Glutamatergic neuron (in vitro differentiated cells): ENCODE data around the gene PCBD2. TPM values are rescaled to one million over a fixed set of nuclear protein-coding genes. Genes with fewer than 3 reads are reported as not detected.

ENCODE experiments used
- DNase-seq: peaks from one replicate; pipeline ENCODE4 v3.0.0; 2022
- H3K27ac Mint-ChIP-seq: one replicate; pipeline ENCODE4 v1.8.0; 2020; ENCODE audit warnings: mild to moderate bottlenecking, mixed read lengths, inconsistent platforms; ENCODE audit not compliant: unreplicated experiment
- H3K27me3 Mint-ChIP-seq: one replicate; pipeline ENCODE4 v1.8.0; 2020; ENCODE audit warnings: mild to moderate bottlenecking, moderate library complexity, mixed read lengths, inconsistent platforms; ENCODE audit not compliant: unreplicated experiment
- H3K36me3 Mint-ChIP-seq: one replicate; pipeline ENCODE4 v1.8.0; 2020; ENCODE audit warnings: mild to moderate bottlenecking, mixed read lengths, inconsistent platforms; ENCODE audit not compliant: unreplicated experiment
- H3K4me1 Mint-ChIP-seq: one replicate; pipeline ENCODE4 v1.8.0; 2020; ENCODE audit warnings: mild to moderate bottlenecking, low read depth, mixed read lengths, inconsistent platforms; ENCODE audit not compliant: unreplicated experiment
- H3K4me3 Mint-ChIP-seq: one replicate; pipeline ENCODE4 v1.8.0; 2020; ENCODE audit warnings: mild to moderate bottlenecking, mixed read lengths, inconsistent platforms; ENCODE audit not compliant: unreplicated experiment
- H3K9me3 Mint-ChIP-seq: one replicate; pipeline ENCODE4 v1.8.0; 2020; ENCODE audit warnings: mild to moderate bottlenecking, moderate library complexity, mixed read lengths, inconsistent platforms; ENCODE audit not compliant: unreplicated experiment
- total RNA-seq: library from RNA; stranded (reverse); fragmentation: NEBNext Ultra II Directional; extraction: Animal tissue kit (Norgen Biotek cat#: 25700); gene quantifications from one replicate; pipeline ENCODE4 v1.2.1, GENCODE V29; 2021; ENCODE audit not compliant: unreplicated experiment
- TF ChIP-seq, protein P1 (sequence below): fragments of 200-600 bp; sonication (generic); IDR thresholded peaks from one replicate; pipeline ENCODE4 v1.5.0; 2021; ENCODE audit not compliant: partially characterized antibody, unreplicated experiment

The PCBD2 gene
- total RNA-seq, 1 donor from 2014 or later = 9.9 TPM

DNA sequence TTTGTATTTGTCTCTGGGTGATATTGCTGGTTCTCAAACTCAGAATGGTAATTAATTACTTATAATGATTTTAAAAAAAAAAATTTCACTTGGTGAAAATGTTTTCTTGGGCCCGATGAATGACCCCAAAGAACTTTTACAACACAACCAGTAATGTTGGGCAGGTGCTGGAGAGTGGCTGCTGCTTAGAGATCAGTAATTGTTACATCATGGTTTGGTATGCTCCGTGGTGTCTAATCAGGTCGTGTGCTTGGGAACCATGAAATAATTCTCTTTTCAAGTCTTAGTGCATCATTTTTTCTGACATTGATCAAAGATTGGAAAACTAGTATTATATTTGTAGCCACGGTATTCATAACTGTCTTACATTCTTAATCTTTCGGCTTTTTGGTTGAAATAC, 29.3 kb downstream of the PCBD2 start:
- no peak overlapping the region for H3K27ac Mint-ChIP-seq
- TF ChIP-seq, protein P1, sequence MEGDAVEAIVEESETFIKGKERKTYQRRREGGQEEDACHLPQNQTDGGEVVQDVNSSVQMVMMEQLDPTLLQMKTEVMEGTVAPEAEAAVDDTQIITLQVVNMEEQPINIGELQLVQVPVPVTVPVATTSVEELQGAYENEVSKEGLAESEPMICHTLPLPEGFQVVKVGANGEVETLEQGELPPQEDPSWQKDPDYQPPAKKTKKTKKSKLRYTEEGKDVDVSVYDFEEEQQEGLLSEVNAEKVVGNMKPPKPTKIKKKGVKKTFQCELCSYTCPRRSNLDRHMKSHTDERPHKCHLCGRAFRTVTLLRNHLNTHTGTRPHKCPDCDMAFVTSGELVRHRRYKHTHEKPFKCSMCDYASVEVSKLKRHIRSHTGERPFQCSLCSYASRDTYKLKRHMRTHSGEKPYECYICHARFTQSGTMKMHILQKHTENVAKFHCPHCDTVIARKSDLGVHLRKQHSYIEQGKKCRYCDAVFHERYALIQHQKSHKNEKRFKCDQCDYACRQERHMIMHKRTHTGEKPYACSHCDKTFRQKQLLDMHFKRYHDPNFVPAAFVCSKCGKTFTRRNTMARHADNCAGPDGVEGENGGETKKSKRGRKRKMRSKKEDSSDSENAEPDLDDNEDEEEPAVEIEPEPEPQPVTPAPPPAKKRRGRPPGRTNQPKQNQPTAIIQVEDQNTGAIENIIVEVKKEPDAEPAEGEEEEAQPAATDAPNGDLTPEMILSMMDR = no peak
- no peak overlapping the region for H3K4me3 Mint-ChIP-seq
- H3K4me1 Mint-ChIP-seq = no peaks in the 10 kb centered on the region
- no peaks in the 10 kb centered on the region for H3K27me3 Mint-ChIP-seq
- no peaks in the 10 kb centered on the region for H3K9me3 Mint-ChIP-seq
- no peak for DNase-seq
- no peaks in the 10 kb centered on the region for H3K36me3 Mint-ChIP-seq

DNA sequence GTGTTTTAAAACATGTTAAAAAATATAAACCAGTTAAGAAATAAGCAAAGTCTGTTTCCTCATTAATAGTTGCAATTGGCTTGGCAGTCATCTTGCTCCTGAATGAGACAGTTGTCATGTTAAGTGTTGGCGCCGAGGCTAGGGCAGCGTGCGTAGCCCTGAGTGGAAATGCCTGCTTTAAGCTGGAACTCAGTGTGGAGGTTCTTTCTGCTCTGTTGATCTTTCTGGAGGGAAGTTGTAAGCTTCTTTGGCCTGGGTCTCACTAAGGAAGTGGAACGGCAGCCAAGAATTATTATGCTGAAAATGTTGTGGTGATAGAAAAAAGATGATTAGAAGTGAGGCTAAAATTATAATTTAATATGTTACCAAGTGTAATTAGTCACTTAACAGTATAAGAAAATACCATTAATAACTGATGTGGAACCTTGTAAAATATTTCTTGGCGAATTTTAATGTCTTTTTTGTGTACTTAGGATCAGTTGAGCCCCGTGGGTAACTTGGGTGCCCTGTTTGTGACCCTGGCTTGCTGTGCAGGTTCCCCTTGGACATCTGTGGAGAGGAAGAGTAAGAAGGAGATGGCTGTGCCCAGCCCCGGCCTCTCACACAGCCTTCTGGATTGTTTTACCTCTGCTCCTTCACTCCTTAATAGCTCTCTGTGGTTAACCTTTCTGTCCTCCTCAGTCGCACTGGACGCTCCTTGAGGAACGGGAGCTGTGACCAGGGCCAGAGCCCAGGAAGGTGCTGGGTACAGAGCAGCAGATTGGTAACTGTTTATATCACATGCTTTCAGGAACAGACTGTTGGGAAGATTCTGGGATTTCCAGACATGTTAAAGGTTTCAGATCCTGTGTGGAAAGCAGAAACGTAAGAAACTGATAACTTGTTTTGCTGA, 31.0 kb downstream of the PCBD2 start:
- Mint-ChIP-seq H3K36me3 (no peaks in the 10 kb centered on the region), H3K4me1 (no peaks in the 10 kb centered on the region), H3K27ac (no peak overlapping the region), H3K4me3 (no peak overlapping the region), H3K27me3 (no peaks in the 10 kb centered on the region), H3K9me3 (no peaks in the 10 kb centered on the region)
- DNase-seq = no peak
- TF ChIP-seq, protein P1 = no peak

DNA sequence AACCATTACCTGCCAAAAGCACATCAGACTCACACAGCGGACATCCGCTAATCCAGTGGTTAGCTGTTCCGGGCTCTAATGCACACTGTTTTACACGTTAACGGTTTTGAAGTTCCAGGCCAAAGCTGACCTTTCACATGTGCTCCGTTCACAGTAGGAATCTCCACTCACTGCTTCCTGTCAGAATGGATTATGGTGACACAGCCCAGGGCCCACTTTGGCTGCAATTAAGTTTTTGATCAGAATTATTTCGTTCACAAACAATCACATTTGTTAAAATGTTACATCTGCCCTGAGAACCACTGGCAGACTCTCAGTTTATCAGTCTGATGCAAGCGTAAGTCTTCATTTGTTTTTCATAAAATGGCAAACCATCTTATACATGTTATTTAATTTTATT, 32.6 kb downstream of the PCBD2 start:
- TF ChIP-seq, protein P1 = no peak
- Mint-ChIP-seq H3K9me3 (no peaks in the 10 kb centered on the region), H3K4me1 (no peaks in the 10 kb centered on the region), H3K36me3 (no peaks in the 10 kb centered on the region), H3K4me3 (no peak overlapping the region), H3K27me3 (no peaks in the 10 kb centered on the region), H3K27ac (no peak overlapping the region)
- no peak for DNase-seq

DNA sequence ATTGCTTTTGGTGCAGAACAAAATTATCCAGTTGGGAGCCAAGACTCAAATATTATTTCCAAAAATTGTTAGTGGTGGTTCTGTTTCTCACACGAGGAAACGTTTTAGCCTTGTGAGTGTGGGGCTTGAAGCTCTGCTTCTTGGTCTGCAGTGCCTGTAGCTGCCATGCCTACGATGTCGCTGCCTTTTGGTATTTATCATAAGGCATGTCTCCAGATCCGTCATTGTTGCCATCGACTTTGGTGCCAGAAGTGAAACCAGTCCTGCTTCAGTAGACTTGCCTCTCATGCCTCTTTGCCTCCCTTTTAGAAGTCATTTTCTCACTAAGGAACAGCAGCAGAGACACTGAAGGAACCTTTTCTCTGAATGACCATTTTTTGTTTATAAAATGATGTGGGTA, 33.1 kb downstream of the PCBD2 start:
- Mint-ChIP-seq H3K4me1 (no peaks in the 10 kb centered on the region), H3K27me3 (no peaks in the 10 kb centered on the region), H3K4me3 (no peak overlapping the region), H3K36me3 (no peaks in the 10 kb centered on the region), H3K27ac (no peak overlapping the region), H3K9me3 (no peaks in the 10 kb centered on the region)
- TF ChIP-seq, protein P1 = no peak
- DNase-seq = no peak

DNA sequence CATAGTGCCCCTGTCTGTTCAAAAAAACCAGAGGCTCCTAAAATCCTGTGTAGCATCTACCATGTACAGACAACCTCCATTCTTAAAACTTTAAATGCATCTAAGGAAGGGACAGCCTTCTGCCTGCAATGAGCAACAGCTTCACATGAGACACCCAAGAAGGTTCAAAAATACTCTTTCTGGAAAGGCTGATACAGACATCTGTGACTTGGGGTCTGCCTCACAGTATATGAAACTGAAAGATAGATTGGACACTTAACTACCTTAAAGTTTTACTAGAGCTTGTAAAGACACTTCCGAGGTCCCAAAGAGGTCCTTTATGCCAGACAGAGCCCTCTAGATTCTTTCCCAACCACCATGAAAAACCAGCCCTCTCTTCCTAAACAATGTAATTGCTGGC, 34.6 kb downstream of the PCBD2 start:
- Mint-ChIP-seq H3K9me3 (no peaks in the 10 kb centered on the region), H3K36me3 (no peaks in the 10 kb centered on the region), H3K27me3 (no peaks in the 10 kb centered on the region), H3K27ac (no peak overlapping the region), H3K4me3 (no peak overlapping the region), H3K4me1 (no peaks in the 10 kb centered on the region)
- TF ChIP-seq, protein P1 = no peak
- no peak for DNase-seq
